ENCODE results near the gene SPATS1. TPM values are rescaled to one million over a fixed set of nuclear protein-coding genes. Genes with fewer than 3 reads are reported as not detected.

SPATS1 gene
- total and polyA plus RNA-seq, 10 donors, result not detected

DNA sequence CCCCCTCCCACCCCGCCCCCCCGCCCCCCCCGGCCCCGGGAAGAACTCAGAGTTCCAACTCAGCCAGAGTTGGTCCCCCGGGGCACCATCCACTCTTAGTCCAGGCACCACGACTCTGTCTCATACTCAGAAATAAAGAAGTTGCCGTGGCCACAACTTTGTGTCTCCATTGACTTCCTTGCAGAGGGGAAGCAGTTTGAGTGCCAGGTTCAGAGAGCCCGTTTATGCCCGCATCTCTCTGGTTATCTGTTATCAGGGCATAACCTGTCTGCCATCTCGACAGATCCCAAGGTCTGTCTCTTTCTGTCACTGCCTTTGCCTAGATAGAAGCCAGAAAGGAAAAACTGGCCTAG lies 45.7 kb downstream of the SPATS1 start:
- no peaks in the 10 kb centered on the region for H3K27me3 ChIP-seq (replicated peaks in 1 of 7)
- H3K4me3 ChIP-seq, result peak overlapping the region; percentile 56 to 97 (median 79)
- no peaks in the 10 kb centered on the region for H3K9me3 ChIP-seq
- DNase-seq, result no peak
- peaks cover 0 to 31% (median 17%) of the 10 kb centered on the region in 6 donors for H3K36me3 ChIP-seq
- H3K4me1 ChIP-seq, result peaks cover 22 to 47% (median 34%) of the 10 kb centered on the region in 6 donors
- intact Hi-C loops (cut with DNase I; ENCODE audit: low total_unique reads), result no loop called here
- peak overlapping the region; percentile 92 to 99 (median 98) for H3K27ac ChIP-seq
- WGBS, 5 donors, result 0 to 1% (median 1%) methylated on average over 3 to 10 of the region's 10 CpGs
- TF ChIP-seq, protein P1, sequence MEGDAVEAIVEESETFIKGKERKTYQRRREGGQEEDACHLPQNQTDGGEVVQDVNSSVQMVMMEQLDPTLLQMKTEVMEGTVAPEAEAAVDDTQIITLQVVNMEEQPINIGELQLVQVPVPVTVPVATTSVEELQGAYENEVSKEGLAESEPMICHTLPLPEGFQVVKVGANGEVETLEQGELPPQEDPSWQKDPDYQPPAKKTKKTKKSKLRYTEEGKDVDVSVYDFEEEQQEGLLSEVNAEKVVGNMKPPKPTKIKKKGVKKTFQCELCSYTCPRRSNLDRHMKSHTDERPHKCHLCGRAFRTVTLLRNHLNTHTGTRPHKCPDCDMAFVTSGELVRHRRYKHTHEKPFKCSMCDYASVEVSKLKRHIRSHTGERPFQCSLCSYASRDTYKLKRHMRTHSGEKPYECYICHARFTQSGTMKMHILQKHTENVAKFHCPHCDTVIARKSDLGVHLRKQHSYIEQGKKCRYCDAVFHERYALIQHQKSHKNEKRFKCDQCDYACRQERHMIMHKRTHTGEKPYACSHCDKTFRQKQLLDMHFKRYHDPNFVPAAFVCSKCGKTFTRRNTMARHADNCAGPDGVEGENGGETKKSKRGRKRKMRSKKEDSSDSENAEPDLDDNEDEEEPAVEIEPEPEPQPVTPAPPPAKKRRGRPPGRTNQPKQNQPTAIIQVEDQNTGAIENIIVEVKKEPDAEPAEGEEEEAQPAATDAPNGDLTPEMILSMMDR (IDR thresholded peaks at IDR 0.05 in 8 of 11, conservative IDR thresholded peaks at IDR 0.05 in 3 of 11), result no peak
- TF ChIP-seq POLR2AphosphoS5 (IDR thresholded peaks at IDR 0.05), result no peak
- no peak for TF ChIP-seq POLR2A (IDR thresholded peaks at IDR 0.05)

DNA sequence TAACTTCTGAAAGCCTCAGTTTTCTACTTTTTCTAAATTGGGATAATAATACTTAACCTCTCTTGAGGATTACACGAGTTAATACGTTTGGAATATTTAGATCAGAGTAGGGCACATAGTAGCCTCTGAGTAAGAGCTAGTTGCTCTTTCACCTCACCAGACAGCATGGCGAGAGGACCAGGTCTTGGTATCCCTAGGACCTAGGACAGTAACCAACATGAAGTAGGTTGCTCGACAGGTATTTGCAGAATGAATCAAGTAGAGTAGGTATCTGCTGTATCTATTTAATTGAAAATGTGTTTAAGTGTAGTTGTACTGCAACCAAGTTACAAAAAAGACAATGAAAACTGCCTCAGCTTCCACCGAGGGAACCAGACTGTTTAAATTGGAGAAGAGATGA lies 46.4 kb downstream of the SPATS1 start:
- peak overlapping the region in 1 of 8 donors; percentile 98 for H3K27ac ChIP-seq
- H3K4me3 ChIP-seq, result peak overlapping the region in 6 of 8 donors; percentile 70 to 97 (median 79)
- intact Hi-C loops (cut with DNase I; ENCODE audit: low total_unique reads), result no loop called here
- no peaks in the 10 kb centered on the region for H3K9me3 ChIP-seq
- 72 to 78% (median 75%) methylated on average over 5 of the region's 5 CpGs for WGBS, 5 donors
- no peaks in the 10 kb centered on the region for H3K27me3 ChIP-seq (replicated peaks in 1 of 7)
- TF ChIP-seq, protein P1 (IDR thresholded peaks at IDR 0.05 in 8 of 11, conservative IDR thresholded peaks at IDR 0.05 in 3 of 11), result no peak
- TF ChIP-seq POLR2A (IDR thresholded peaks at IDR 0.05) (no peak), POLR2AphosphoS5 (IDR thresholded peaks at IDR 0.05) (no peak)
- no peak for DNase-seq
- H3K4me1 ChIP-seq, result peaks cover 22 to 47% (median 34%) of the 10 kb centered on the region in 6 donors
- H3K36me3 ChIP-seq, result peaks cover 0 to 38% (median 25%) of the 10 kb centered on the region in 6 donors

DNA sequence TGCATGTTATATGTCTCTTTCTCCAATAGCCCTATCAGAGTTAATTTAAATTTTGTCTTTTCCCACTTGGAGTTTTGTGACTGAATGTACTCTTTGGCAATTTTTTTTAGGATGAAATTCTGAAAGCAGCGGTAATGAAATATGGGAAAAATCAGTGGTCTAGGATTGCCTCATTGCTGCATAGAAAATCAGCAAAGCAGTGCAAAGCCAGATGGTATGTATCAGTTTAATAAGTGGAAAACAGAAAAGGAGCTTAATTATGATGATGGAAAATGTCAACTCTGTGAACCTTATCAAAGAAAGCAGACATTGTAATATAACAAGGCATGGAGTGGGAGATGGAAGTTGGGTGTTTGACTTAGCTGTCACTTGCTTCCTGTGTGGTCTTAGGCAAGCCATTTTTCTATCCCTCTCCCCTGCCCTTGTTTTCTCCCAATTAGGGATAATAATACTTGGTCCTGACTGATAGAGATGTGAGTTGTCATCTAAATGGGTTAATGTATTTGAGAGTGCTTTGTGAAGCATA lies 47.8 kb downstream of the SPATS1 start:
- H3K4me1 ChIP-seq, result peaks cover 22 to 47% (median 34%) of the 10 kb centered on the region in 6 donors
- 82 to 94% (median 87%) methylated on average over 1 of the region's 1 CpG for WGBS, 5 donors
- H3K27me3 ChIP-seq (replicated peaks in 1 of 7), result no peaks in the 10 kb centered on the region
- H3K27ac ChIP-seq, result no peak overlapping the region
- H3K4me3 ChIP-seq, result peak overlapping the region in 1 of 8 donors; percentile 97
- H3K9me3 ChIP-seq, result no peaks in the 10 kb centered on the region
- TF ChIP-seq POLR2AphosphoS5 (IDR thresholded peaks at IDR 0.05) (no peak), POLR2A (IDR thresholded peaks at IDR 0.05) (no peak)
- TF ChIP-seq, protein P1 (IDR thresholded peaks at IDR 0.05 in 8 of 11, conservative IDR thresholded peaks at IDR 0.05 in 3 of 11), result no peak
- intact Hi-C loops (cut with DNase I; ENCODE audit: low total_unique reads), result no loop called here
- DNase-seq, result no peak
- H3K36me3 ChIP-seq, result peaks cover 0 to 52% (median 35%) of the 10 kb centered on the region in 6 donors

Other genes with a start within 250 kb of the SPATS1 start
- 10 to 100 TPM; 20.2 to 31.7 (median 23.8) TPM for gene MRPL14, start 215.2 kb upstream of the SPATS1 start, total RNA-seq
- 10 to 100 TPM; 34.8 to 55.3 (median 41.4) TPM for gene MRPL14, start 215.2 kb upstream of the SPATS1 start, polyA plus RNA-seq
- gene TMEM63B, start 215.1 kb upstream of the SPATS1 start, total RNA-seq, result 10 to 100 TPM; 12.3 to 24.8 (median 19.4) TPM
- gene TMEM63B, start 215.1 kb upstream of the SPATS1 start, polyA plus RNA-seq, result 1 to 10 TPM; 2.8 to 8.5 (median 3.5) TPM
- under 1 TPM in 4 of 7 donors, not detected in 3; 0.13 to 0.26 (median 0.20) TPM for gene CAPN11, start 183.8 kb upstream of the SPATS1 start, total RNA-seq
- gene CAPN11, start 183.8 kb upstream of the SPATS1 start, polyA plus RNA-seq, result under 1 TPM; 0.12 to 0.19 (median 0.17) TPM
- 1 to 10 TPM in 3 of 7 donors, under 1 TPM in 3, not detected in 1; 0.34 to 1.5 (median 0.87) TPM for gene MYMX, start 125.7 kb upstream of the SPATS1 start, total RNA-seq
- 1 to 10 TPM in 1 of 3 donors, under 1 TPM in 1, not detected in 1; 0.42 to 1.4 TPM for gene MYMX, start 125.7 kb upstream of the SPATS1 start, polyA plus RNA-seq
- 10 to 100 TPM; 28.3 to 49.4 (median 33.7) TPM for gene SLC29A1, start 119.1 kb upstream of the SPATS1 start, total RNA-seq
- 10 to 100 TPM in 1 of 3 donors, 1 to 10 TPM in 2; 8.5 to 18.4 (median 9.2) TPM for gene SLC29A1, start 119.1 kb upstream of the SPATS1 start, polyA plus RNA-seq
- 100 to 1,000 TPM; 372 to 546 (median 415) TPM for gene HSP90AB1, start 95.5 kb upstream of the SPATS1 start, total RNA-seq
- 100 to 1,000 TPM; 196 to 330 (median 302) TPM for gene HSP90AB1, start 95.5 kb upstream of the SPATS1 start, polyA plus RNA-seq
- 10 to 100 TPM; 22.4 to 30.4 (median 27.9) TPM for gene SLC35B2, start 85.1 kb upstream of the SPATS1 start, total RNA-seq
- 10 to 100 TPM; 17.6 to 22.0 (median 21.7) TPM for gene SLC35B2, start 85.1 kb upstream of the SPATS1 start, polyA plus RNA-seq
- 10 to 100 TPM; 32.2 to 89.7 (median 60.7) TPM for gene NFKBIE, start 77.1 kb upstream of the SPATS1 start, total RNA-seq
- gene NFKBIE, start 77.1 kb upstream of the SPATS1 start, polyA plus RNA-seq, result 10 to 100 TPM; 41.3 to 49.8 (median 42.3) TPM
- under 1 TPM in 1 of 7 donors, not detected in 6; 0.17 TPM for gene TMEM151B, start 72.2 kb upstream of the SPATS1 start, total RNA-seq
- under 1 TPM in 2 of 3 donors, not detected in 1; 0.03 to 0.11 TPM for gene TMEM151B, start 72.2 kb upstream of the SPATS1 start, polyA plus RNA-seq
- gene AARS2, start 29.3 kb upstream of the SPATS1 start, total RNA-seq, result 10 to 100 TPM; 11.0 to 16.8 (median 14.6) TPM
- 1 to 10 TPM; 3.5 to 6.7 (median 3.7) TPM for gene AARS2, start 29.3 kb upstream of the SPATS1 start, polyA plus RNA-seq
- gene CDC5L, start 45.1 kb downstream of the SPATS1 start, total RNA-seq, result 10 to 100 TPM; 17.4 to 20.3 (median 18.6) TPM
- gene CDC5L, start 45.1 kb downstream of the SPATS1 start, polyA plus RNA-seq, result 1 to 10 TPM; 5.3 to 8.0 (median 7.4) TPM